ENCODE results near the gene KCNAB1.
A peak's percentile ranks its signal among the peaks of the same experiment; 100 is the strongest.
"Not testable (repeated sequence)": the region's sequence is repeated elsewhere in the genome, so short reads cannot be mapped to it uniquely, and the experiment has no call there.

KCNAB1 gene

GRCh38 chr3:156180077-156180476 is 59.7 kb downstream of the KCNAB1 start:
- no peak for DNase-seq

- no peak for DNase-seq
Measured at GRCh38 chr3:156181509-156181908, 61.1 kb downstream of the KCNAB1 start.

GRCh38 chr3:156183396-156183795 is 63.0 kb downstream of the KCNAB1 start:
- DNase-seq, result no peak

- DNase-seq, result no peak
Measured at GRCh38 chr3:156184156-156184555, 63.8 kb downstream of the KCNAB1 start.

GRCh38 chr3:156187146-156187769 is 66.9 kb downstream of the KCNAB1 start:
- DNase-seq, result no peak

GRCh38 chr3:156188757-156189156 is 68.4 kb downstream of the KCNAB1 start:
- DNase-seq, result no peak

GRCh38 chr3:156189927-156190326 is 69.5 kb downstream of the KCNAB1 start:
- DNase-seq, result no peak

GRCh38 chr3:156194945-156195344 is 74.6 kb downstream of the KCNAB1 start:
- not testable (repeated sequence) for DNase-seq

- not testable (repeated sequence) for DNase-seq
Measured at GRCh38 chr3:156197152-156197551, 76.8 kb downstream of the KCNAB1 start.

GRCh38 chr3:156201411-156202405 is 81.3 kb downstream of the KCNAB1 start:
- no peak for DNase-seq

GRCh38 chr3:156206157-156206556 is 85.8 kb downstream of the KCNAB1 start:
- DNase-seq, result no peak

- no peak for DNase-seq
Measured at GRCh38 chr3:156207802-156208685, 87.7 kb downstream of the KCNAB1 start.

- DNase-seq, result no peak
Measured at GRCh38 chr3:156209631-156210335, 89.4 kb downstream of the KCNAB1 start.

GRCh38 chr3:156211583-156211982 is 91.2 kb downstream of the KCNAB1 start:
- DNase-seq, result no peak

- no peak for DNase-seq
Measured at GRCh38 chr3:156214676-156215075, 94.3 kb downstream of the KCNAB1 start.

- DNase-seq, result no peak
Measured at GRCh38 chr3:156215751-156216150, 95.4 kb downstream of the KCNAB1 start.

- DNase-seq, result no peak
Measured at GRCh38 chr3:156216216-156216615, 95.8 kb downstream of the KCNAB1 start.

- DNase-seq, result peak; percentile 96
Measured at GRCh38 chr3:156216852-156217251, 96.5 kb downstream of the KCNAB1 start.

- DNase-seq, result no peak
Measured at GRCh38 chr3:156217674-156218352, 97.4 kb downstream of the KCNAB1 start.

GRCh38 chr3:156218353-156218744 is 98.0 kb downstream of the KCNAB1 start:
- DNase-seq, result no peak

- DNase-seq, result not testable (repeated sequence)
Measured at GRCh38 chr3:156222381-156222780, 102.0 kb downstream of the KCNAB1 start.

GRCh38 chr3:156224046-156224445 is 103.7 kb downstream of the KCNAB1 start:
- DNase-seq, result not testable (repeated sequence)

Data from NCI-H2227 treated with DMSO at 0.1 percent for 48 hours (cell line).